ENCODE results near the gene EHMT1. TPM values are rescaled to one million over a fixed set of nuclear protein-coding genes. Genes with fewer than 3 reads are reported as not detected.

The EHMT1 gene
- total RNA-seq, 1 donor from 2014 or later: 159 TPM

GRCh38 chr9:137812356-137813023, 193.7 kb downstream of the EHMT1 start:
- Mint-ChIP-seq H3K4me3 (ENCODE audit: low read depth) (no peak overlapping the region), H3K27me3 (no peaks in the 10 kb centered on the region), H3K27ac (no peak overlapping the region), H3K9me3 (ENCODE audit: low read depth) (no peaks in the 10 kb centered on the region), H3K4me1 (ENCODE audit: low read depth) (no peaks in the 10 kb centered on the region), H3K36me3 (ENCODE audit: insufficient read depth) (peaks cover 41% of the 10 kb centered on the region)
- no peak for TF ChIP-seq CTCF (IDR thresholded peaks at IDR 0.05; ENCODE audit: unreplicated experiment)
- DNase-seq (ENCODE audit: low spot score, unreplicated experiment): no peak

GRCh38 chr9:137813167-137813566, 194.4 kb downstream of the EHMT1 start:
- Mint-ChIP-seq H3K27ac (no peak overlapping the region), H3K36me3 (ENCODE audit: insufficient read depth) (peaks cover 48% of the 10 kb centered on the region), H3K27me3 (no peaks in the 10 kb centered on the region), H3K9me3 (ENCODE audit: low read depth) (no peaks in the 10 kb centered on the region), H3K4me1 (ENCODE audit: low read depth) (no peaks in the 10 kb centered on the region), H3K4me3 (ENCODE audit: low read depth) (no peak overlapping the region)
- no peak for TF ChIP-seq CTCF (IDR thresholded peaks at IDR 0.05; ENCODE audit: unreplicated experiment)
- no peak for DNase-seq (ENCODE audit: low spot score, unreplicated experiment)

GRCh38 chr9:137813651-137814415, 195.0 kb downstream of the EHMT1 start:
- Mint-ChIP-seq H3K9me3 (ENCODE audit: low read depth) (no peaks in the 10 kb centered on the region), H3K27me3 (no peaks in the 10 kb centered on the region), H3K36me3 (ENCODE audit: insufficient read depth) (peaks cover 46% of the 10 kb centered on the region), H3K4me3 (ENCODE audit: low read depth) (no peak overlapping the region), H3K4me1 (ENCODE audit: low read depth) (no peaks in the 10 kb centered on the region), H3K27ac (no peak overlapping the region)
- no peak for DNase-seq (ENCODE audit: low spot score, unreplicated experiment)
- no peak for TF ChIP-seq CTCF (IDR thresholded peaks at IDR 0.05; ENCODE audit: unreplicated experiment)

GRCh38 chr9:137814436-137814835, 195.6 kb downstream of the EHMT1 start:
- Mint-ChIP-seq H3K36me3 (ENCODE audit: insufficient read depth) (peaks cover 43% of the 10 kb centered on the region), H3K9me3 (ENCODE audit: low read depth) (no peaks in the 10 kb centered on the region), H3K27ac (no peak overlapping the region), H3K4me3 (ENCODE audit: low read depth) (no peak overlapping the region), H3K27me3 (no peaks in the 10 kb centered on the region), H3K4me1 (ENCODE audit: low read depth) (no peaks in the 10 kb centered on the region)
- no peak for DNase-seq (ENCODE audit: low spot score, unreplicated experiment)
- no peak for TF ChIP-seq CTCF (IDR thresholded peaks at IDR 0.05; ENCODE audit: unreplicated experiment)

GRCh38 chr9:137814841-137815240, 196.0 kb downstream of the EHMT1 start:
- Mint-ChIP-seq H3K27me3 (no peaks in the 10 kb centered on the region), H3K9me3 (ENCODE audit: low read depth) (no peaks in the 10 kb centered on the region), H3K4me1 (ENCODE audit: low read depth) (no peaks in the 10 kb centered on the region), H3K36me3 (ENCODE audit: insufficient read depth) (peaks cover 46% of the 10 kb centered on the region), H3K27ac (peak overlapping the region; percentile 49), H3K4me3 (ENCODE audit: low read depth) (no peak overlapping the region)
- TF ChIP-seq CTCF (IDR thresholded peaks at IDR 0.05; ENCODE audit: unreplicated experiment): no peak
- DNase-seq (ENCODE audit: low spot score, unreplicated experiment): no peak
